DMS153 treated with DMSO at 0.1 percent for 48 hours (cell line): ENCODE data around the gene ARHGEF38.
"Not testable (repeated sequence)": the region's sequence is repeated elsewhere in the genome, so short reads cannot be mapped to it uniquely, and the experiment has no call there.

ENCODE experiments used
- DNase-seq: peaks from one replicate; lab custom pipeline; 2025; ENCODE audit not compliant: unreplicated experiment; lab: John Stamatoyannopoulos, UW

Gene ARHGEF38

DNA sequence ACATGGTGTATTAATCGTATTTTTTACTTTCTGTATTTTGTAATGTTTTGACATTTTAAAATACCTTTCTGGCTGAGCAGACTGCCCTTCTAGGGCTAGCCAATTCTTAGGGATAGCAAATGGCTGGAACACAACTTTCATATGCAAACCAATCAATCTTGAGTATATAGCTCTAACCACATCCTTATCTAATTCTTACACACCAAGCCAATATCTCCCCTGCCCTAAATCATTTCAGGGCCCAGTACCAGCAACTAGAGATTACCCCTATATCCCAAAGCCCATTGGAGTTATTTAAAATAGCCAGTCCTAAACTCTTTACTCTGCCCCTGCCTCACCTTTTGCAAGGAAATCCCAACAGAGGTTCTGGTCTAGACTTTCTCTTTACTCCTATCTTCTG lies 97.8 kb downstream of the ARHGEF38 start:
- no peak for DNase-seq

DNA sequence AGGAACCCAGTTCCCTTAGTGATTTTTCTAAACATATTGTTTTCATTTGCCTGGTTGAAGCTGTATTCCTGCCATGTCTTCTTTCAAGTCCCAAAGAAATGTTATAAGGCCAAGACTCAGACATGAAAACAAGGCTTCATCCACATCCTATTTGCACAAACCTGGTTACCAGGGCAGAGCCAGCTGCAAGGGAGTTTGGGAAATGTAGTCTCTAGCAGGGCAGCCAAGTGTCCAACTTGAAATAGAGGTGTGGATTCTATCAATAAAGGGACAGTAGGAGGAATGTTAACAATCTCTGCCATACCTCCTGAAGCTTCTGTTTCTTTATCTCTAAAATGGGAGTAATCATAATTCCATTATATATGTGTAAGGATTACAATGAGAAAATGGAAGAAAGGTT lies 99.5 kb downstream of the ARHGEF38 start:
- DNase-seq: no peak

DNA sequence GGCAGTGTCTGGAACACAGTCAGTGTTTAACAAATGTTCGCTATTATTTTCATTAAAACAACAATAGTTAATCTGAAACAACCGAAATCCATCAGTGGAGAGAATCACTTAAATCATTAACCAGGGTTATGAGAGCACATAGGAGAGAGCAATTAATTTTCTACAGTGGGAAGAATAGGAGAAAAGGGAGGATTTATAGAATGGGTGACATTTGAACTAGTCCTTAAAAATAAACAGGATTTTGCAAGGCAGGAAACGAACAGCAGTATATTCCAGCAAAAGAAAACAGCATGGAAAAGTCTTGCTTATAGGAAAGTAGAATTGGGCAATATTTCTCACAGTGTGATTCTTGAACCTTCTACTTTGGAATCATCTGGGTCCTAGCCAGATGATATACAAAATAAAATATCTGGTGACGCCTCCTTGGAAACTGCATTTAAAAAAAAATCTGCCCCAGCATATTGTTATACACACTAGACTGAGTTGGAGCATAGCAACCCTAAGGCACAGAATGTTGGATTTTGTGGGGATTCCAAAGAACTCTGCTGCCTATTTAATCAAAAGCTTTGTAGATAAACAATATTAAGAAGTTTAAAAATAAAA lies 100.0 kb downstream of the ARHGEF38 start:
- DNase-seq: no peak

DNA sequence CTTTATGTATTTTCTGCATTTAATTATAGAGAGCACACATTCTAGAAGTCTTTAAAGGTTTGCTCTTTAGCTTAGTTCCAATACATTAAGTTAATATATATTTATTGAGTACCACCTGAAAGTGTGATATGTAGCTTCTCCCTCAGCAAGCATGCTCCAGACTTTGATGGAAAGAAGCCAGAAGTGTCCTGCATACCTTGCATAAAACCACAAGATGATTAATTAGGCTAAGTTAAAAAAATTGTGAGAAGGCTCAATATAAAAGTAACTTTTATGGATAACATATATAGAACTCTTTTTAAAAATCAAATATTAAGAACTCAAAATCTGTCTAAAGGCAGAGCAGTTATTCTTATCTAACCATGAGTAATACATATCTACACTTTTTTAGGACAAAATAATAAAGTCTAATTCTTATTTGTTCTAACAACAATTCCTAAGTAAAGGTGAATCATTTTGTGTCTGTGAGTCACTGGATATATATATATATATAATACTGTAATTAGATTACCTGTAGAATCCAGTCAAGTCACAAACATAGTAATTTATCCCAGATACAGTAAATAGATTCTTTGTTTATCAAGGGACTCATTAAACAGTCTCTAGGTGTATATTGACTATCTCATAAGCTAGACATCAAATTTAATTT lies 104.8 kb downstream of the ARHGEF38 start:
- DNase-seq: no peak

DNA sequence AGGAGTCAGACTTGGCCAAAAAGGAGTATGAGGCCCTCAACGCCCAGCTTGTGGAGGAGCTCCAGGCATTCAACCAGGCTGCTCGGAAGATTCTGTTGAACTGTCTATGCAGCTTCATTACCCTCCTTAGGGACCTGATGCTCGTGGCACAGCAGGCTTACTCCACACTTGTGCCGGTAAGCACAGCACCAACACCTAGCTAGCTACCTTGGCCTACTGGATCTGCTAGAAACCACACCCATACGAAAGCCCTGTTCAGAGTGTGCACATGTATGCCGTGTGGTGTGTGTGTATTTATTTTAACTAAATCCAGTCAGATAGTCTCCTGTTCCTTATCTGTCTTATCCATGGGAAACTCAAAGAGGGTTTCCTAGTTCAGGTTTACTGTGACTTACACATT lies 106.8 kb downstream of the ARHGEF38 start:
- no peak for DNase-seq

DNA sequence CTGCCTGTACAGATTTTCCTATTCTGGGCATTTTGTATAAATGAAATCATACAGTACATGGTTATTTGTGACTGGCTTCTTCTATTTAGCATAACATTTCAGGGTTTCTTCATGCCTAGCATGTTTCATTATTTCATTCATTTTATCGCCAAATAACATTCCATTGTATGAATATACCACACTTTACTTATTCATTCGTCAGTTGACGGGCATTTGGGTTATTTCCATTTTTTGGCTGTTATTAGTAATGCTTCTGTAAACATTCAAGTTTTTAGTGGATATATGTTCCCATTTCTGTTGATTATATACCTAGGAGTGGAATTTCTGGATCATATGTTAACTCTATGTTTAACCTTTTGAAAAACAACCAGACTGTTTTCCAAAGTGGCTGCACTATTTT lies 108.6 kb downstream of the ARHGEF38 start:
- DNase-seq: no peak

DNA sequence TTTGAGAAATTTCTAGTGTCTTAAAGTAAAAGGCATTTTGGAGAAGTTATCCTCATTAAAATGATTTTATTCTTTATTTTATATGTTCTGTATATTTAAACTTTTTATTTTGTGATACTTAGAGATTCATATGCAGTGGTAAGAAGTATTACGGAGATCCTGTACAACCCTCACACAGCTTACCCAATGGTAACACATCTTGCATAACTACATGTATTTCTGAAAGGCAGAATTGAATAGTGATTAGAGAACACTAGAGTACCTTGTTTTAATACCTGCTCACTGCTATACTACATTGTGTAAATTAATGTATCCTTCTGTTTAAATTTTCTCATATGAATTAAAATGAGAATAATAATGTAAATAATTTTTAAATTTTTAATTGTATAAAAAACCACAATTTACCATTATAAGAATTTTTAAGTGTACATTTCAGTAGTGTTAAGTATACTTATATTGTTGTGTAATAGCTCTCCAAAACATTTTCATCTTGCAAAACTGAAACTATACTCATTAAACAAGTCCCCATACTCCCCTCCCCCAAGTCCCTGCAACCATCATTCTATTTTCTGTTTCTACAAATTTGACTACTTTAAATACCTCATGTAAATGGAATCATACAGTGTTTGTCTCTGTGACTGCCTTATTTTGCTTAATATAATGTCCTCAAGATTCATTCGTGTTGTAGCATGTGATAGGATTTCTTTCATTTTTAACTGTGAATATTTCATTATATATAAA lies 110.7 kb downstream of the ARHGEF38 start:
- no peak for DNase-seq

DNA sequence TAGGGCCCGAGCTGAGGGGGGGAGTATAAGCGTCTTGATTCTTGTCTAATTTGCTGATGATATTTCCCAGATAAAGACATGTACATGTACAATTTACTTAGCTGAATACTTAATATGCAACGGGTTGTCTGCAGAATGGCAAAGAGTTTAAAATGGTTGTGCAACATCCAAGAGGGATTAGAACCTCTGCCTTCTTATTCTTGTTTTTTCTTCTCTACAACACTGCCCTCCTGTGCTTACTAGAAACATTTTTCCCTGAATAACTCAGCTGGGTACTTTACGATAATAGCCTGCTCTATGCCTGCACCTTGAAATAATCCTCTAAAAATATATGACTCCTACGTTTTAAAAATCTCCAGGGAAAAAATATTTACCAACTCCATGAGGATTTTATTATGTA lies 114.3 kb downstream of the ARHGEF38 start:
- DNase-seq: no peak

DNA sequence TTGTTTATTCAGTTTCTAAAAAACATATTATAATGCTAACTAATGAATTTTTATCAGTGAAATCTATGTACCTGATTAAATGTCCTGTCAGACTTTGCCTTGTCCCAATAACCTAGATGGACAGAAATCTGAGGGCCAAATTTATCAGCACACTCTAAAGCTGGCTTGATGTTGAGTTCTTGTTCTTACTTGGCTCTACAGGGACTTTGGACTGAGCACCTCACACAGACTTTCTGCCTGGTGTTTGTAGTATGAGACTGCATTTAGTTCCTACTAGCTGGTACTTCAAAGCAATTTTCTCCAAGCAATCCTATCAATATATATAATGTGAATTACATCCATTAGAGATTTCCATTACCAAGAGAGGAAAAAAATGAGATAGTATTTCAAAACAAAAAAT lies 118.3 kb downstream of the ARHGEF38 start:
- no peak for DNase-seq

DNA sequence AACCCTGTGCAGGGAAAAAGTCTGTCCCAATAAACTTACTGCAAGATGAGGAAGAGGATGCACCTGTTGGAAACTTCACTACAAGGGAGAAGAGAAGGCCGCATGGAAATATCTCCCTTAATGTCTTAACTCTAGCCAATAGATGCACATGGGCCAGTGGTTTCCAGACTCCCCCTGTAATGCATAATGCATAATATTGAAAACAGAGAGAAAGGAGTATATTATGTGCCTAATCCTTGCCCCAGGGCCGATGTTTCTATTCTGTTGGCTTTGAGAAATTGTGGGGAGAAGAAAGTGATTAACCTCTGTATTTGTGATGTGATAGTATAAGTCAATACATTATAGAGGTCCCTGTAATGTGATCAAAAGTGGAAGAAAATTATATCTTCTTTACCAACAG lies 118.9 kb downstream of the ARHGEF38 start:
- DNase-seq: no peak

DNA sequence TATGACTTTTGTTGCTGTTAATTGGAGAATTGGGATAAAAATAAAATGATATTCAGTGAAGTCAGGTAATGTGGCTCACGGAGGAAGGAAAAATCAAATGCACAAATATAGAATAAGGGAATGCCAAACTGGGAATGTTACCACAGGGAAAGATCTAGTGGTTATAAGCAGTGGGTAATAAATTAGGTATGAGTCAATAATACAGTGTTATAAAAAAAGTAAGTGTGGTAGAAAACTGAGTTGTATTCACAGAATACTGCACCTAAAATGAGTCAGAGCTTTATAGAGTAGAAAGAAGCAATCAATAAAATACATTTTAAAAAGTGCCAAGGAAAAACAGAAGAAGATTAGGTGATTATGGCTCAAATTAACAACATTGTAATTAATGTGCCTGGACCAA lies 121.6 kb downstream of the ARHGEF38 start:
- DNase-seq: no peak

DNA sequence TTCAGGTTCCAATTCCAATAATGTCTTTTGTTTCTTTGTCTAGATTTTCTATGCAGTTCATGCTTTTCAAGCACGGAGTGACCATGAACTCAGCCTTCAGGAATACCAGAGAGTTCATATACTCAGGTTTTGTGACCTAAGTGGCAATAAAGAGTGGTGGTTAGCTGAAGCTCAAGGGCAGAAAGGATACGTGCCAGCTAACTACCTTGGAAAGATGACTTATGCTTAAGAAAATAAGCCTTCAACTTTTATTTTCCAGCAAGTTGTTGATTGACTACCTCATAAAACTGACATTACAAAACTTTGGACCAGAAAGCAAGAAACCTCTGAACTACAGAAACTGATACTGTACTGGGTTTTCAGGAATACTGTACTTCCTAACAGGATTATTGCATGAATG lies 125.3 kb downstream of the ARHGEF38 start:
- DNase-seq: no peak

DNA sequence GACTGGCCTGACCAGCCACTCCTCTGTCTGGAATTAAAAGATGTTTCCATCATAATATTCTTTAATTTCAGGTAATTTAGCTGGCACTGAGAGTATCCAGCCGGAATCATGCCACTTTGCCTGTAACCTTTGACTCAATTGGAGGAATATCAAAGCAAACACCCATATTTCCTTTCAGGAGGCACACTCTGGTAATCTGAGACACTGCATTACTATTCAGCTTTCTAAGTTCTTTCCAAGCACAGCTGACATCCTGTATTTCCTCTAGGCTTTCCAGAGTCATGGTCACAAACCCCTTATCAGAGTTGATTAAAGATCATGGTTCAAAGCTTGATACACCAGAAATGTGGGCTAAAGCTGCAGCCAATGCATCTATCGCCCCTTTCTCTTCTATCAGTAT lies 126.8 kb downstream of the ARHGEF38 start:
- DNase-seq: no peak

DNA sequence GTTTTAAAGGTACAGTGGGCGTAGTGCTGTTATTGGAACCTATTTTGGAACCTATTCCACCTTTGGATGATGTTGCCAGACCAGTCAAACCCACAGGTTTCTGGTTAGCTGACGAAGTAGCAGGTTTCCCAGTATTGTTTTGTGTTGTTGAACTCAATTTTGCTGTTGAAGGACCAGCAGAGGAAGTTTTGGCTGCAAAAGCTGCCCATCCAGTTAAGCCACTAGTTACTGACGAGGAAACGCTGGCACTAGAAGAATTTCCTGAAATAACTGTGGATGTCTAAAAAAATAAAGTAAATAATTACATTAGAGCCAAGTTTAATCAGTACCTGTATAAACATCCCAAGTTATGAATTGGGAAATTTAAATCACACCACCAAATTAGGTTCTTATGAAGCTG lies 130.6 kb downstream of the ARHGEF38 start:
- no peak for DNase-seq

DNA sequence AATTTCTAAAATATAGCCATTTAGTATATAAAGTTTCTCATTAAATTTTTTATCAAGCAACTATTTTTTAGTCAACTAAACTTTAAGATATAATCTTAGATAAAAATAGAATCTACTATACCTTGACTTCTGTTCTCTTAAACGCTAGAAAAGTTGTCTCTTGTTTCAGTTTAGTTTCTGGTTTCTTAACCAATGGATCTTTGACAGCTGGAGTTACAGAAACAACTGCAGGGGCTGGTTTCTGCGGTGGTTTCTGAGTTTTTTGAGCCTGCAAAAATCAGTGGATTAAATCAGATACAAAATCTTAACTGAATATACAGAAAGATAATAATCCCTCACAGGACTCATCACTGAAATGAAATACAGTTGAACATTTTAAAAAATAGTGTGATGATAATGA lies 134.2 kb downstream of the ARHGEF38 start:
- no peak for DNase-seq

DNA sequence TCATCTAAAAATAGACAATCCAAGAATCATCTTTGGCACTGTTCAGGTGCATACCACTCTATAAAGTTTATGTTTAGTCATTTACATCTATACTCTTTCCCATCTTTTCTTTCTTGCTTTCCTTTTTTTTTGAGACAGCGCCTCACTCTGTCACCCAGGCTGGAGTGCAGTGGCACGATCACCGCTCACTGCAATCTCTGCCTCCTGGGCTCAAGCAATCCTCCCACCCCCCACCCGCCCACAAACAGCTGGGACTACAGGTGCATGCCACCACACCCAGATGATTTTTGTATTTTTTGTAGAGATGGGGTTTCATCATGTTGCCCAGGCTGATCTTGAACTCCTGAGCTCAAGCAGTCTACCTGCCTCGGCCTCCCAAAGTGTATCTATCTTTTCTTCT lies 142.4 kb downstream of the ARHGEF38 start:
- not testable (repeated sequence) for DNase-seq

DNA sequence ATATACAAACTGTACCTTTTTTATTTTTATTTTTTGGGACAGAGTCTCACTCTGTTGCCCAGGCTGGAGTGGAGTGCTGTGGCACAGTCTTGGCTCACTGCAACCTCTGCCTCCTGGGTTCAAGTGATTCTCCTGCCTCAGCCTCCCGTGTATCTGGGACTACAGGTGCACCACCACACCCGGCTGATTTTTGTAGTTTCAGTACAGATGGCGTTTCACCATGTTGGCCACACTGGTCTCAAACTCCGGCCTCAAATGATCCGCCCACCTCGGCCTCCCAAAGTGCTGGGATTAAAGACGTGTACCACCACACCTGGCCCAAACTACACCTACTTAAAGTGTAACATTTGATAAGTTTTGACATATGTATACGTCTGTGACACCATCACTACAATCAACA lies 143.4 kb downstream of the ARHGEF38 start:
- not testable (repeated sequence) for DNase-seq

DNA sequence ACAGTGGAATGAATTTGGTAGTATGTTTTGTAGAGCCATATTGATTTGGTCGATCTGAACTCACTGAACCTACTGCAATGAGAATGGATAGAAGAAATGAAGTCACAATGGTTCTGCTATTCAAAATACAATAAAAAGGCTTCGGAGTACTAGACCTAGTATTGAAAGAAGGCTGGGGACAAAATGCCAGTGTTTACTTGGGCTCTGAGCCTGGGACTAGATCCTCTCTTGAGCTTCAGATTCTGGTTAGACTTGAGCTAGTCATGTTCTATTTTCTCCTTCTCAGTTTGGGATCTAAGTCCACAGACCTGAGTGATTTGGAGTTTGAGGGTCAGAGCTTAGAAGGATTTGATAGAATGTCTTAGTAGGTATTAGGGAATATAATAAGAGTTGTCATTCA lies 146.2 kb downstream of the ARHGEF38 start:
- DNase-seq: no peak

DNA sequence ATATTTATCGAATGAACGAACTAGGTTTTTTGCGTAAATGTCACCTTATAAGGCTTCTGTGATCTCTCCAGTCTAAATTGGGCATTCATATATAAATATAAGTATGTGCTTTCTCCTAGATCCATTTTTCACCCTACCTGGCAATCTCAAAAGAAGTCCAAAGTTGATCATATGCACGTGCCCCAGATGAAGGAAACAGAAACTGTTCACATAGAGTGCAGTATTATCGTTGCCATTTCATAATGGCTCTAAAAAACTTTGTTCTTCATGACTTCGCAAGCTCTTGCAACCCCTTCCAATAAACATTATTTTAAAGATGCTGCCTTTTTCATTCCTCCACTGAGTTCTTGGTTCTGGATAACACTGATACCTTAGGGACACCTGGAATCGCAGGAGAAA lies 155.4 kb downstream of the ARHGEF38 start:
- DNase-seq: no peak

DNA sequence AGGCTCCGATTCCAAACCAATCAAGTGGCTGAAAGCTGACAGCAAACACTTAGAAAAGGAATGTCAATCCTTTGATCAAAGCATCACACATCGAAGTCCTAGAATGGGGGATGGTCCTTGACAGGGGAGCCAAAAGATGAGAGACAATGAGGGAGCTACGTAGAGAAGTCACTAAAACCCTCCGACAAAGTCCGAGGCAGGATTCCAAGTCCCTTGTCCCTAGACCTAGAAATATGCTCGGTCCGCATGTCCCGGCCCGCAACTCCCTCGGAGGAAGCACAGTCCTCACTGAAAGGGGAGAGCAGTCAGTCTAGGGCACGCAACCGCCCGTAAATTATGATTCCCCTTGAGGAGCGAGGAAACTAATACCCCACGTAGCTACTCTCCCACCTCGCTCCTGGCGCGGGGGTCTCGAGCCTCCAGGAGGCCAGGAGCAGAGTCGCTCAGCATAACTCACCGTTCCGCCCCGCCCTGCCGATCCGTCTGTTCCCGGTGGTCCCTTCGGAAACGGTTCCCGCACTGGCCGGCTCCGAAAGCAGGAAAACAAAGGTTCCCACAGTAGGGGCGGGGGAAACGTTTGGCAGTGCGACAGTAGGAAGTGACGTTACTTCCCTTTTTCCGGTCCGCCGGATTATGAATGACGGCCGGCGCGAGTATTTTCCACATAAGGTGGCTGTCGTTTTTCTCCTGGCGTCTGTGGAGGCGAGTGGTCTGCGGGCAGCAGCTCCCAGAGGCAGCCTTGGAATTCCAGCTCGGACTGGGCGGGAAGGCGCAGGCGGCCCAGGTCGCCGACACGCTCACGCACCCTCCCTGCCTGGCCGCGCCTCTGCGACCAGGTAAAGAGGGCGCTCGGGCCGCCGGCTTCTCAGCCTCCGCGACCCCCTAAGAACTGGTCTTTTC lies 156.0 kb downstream of the ARHGEF38 start, which contains the start of the genes GSTCD and INTS12:
TSS of gene GSTCD (plus strand) at position 604 of the 900 bp plus-strand sequence. CDS start 8,830 bp downstream, outside the sequence.
TSS of gene INTS12 (minus strand) at position 509 of the 900 bp plus-strand sequence. CDS start 8,684 bp downstream, outside the sequence.
- peak; percentile 76 for DNase-seq

DNA sequence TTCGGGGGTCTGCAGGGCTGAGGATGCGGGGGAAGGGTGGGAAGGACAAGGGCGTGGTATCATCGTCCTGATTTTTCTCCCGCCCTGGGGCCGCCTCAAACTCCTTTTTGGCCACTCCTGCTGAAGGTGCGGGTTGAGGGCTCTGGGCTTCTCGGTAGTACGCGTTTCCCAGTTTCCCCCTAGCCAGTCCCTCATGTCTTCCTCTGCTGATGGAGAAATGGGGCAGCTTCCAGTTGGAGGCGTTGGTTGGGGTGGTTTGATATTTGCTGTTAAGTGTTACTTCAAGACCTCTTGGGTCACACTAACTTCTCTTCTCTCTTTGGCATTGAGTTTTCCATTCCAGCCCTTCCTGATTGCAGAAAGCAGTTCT lies 156.6 kb downstream of the ARHGEF38 start:
- no peak for DNase-seq
